ENCODE measurements around the gene MRPL55.
A peak's percentile ranks its signal among the peaks of the same experiment; 100 is the strongest.

DNA sequence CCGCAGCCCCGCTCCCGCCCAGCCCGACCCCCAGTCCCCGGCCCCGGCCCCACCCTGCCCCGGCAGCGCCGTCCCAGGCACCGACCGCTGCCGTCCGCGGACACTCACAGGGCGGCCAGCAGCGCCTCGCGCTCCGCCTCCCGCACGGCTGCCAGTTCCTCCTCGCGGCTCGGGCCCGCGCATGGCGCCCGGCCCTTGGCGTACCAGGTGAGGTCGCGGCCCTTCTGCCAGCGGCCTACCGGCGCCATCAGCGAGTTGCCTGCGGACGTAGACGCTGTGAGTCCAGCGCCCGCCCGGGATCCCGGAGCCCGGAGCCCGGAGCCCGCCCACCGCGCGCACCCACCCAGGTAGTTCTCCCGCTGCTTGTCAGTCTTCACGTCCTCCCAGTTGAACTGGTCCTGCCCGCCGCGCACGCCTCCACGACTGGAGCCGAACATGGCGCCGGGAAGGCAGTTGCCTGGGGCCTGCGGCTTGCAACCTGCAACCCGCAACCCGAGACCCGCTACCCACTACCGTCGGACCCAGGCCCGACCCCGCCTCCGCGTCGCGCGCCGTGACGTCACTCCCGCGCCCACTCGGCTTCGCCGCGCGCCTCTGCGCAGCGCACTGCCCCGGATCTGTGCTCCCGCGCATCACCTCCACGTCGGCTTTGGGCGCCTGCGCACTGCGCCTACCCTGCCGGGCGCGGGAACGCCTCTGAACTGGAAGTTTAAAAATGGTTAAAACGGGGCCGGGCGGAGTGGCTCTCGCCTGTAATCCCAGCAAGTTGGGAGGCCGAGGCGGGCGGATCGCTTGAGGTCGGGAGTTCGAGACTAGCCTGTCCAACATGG lies 6.1 kb downstream of the MRPL55 start, which contains the start of gene C1orf35:
- TF ChIP-seq, protein P1, sequence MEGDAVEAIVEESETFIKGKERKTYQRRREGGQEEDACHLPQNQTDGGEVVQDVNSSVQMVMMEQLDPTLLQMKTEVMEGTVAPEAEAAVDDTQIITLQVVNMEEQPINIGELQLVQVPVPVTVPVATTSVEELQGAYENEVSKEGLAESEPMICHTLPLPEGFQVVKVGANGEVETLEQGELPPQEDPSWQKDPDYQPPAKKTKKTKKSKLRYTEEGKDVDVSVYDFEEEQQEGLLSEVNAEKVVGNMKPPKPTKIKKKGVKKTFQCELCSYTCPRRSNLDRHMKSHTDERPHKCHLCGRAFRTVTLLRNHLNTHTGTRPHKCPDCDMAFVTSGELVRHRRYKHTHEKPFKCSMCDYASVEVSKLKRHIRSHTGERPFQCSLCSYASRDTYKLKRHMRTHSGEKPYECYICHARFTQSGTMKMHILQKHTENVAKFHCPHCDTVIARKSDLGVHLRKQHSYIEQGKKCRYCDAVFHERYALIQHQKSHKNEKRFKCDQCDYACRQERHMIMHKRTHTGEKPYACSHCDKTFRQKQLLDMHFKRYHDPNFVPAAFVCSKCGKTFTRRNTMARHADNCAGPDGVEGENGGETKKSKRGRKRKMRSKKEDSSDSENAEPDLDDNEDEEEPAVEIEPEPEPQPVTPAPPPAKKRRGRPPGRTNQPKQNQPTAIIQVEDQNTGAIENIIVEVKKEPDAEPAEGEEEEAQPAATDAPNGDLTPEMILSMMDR (IDR thresholded peaks at IDR 0.05): peak in 2 of 4 experiments; percentile 33 to 38
- TF ChIP-seq POLR2AphosphoS5 (IDR thresholded peaks at IDR 0.05) (peak; percentile 96), POLR2A (IDR thresholded peaks at IDR 0.05) (peak; percentile 86)

All from prostate gland (tissue), 2 donors.